Activated CD8-positive, alpha-beta memory T cell treated with anti-CD3 and anti-CD28 coated beads for 36 hours (primary cell): ENCODE data around the gene CAPN3. TPM values are rescaled to one million over a fixed set of nuclear protein-coding genes. Genes with fewer than 3 reads are reported as not detected.

Source experiments
- CTCF ChIA-PET: fragments of 350-600 bp; sonication (Branson Sonifier 250); formaldehyde crosslinking; loops from one replicate; lab custom pipeline; 2021; ENCODE audit warnings: antibody characterized with exemption; lab: Charles Lee
- POLR2A ChIA-PET: fragments of 350-600 bp; sonication (Branson Sonifier 250); formaldehyde crosslinking; loops from one replicate; lab custom pipeline; 2021; ENCODE audit warnings: antibody characterized with exemption; lab: Charles Lee
- total RNA-seq, 2 experiments: library from RNA; stranded (reverse); gene quantifications; one replicate each; pipeline ENCODE4 v1.2.3, GENCODE V29; 2021

Gene CAPN3
- total RNA-seq, 2 experiments from 2014 or later = 2.5 to 3.2 TPM

DNA sequence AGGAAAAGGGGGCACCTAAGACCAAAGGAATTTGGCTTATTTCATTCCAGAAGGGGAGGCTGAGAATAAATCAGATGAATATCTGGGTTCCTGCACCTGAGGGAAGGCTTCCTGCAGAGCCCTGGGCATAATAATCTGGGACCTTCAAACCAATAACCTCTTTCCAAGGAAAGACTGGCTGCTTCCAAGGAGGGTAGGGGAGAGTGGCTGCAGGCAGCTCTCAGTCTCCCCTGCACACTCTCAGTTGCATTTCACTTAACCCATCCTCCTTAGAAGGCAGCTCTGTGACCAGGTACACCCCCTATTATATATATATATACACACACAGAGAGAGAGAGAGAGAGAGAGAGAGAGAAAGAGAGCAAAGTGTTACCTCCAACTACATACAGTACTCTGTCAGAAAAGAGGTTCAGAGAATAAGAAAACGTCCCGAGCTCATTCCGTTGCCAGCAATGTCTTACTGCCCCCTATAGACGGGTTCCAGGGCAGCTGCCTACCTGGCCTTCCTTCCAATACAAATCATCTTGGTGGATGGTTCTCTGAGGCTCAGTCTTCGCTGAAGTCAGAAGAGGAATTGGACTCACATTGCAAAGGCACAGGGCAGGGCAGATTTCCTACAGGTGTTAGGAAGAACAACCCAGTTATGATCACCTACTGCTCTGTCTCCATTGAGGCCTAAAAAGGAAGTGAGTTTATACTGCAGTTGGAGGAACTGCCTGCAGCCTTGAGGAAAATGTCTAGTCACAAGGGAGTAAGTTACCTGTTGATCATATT, 26.1 kb downstream of the CAPN3 start:
- ChIA-PET POLR2A (interaction anchor here (0.7 kb wide), 1 partner anchor 78 kb away, joined by 3 read pairs; no protein-coding TSS in a partner anchor), CTCF (no interaction called here)

DNA sequence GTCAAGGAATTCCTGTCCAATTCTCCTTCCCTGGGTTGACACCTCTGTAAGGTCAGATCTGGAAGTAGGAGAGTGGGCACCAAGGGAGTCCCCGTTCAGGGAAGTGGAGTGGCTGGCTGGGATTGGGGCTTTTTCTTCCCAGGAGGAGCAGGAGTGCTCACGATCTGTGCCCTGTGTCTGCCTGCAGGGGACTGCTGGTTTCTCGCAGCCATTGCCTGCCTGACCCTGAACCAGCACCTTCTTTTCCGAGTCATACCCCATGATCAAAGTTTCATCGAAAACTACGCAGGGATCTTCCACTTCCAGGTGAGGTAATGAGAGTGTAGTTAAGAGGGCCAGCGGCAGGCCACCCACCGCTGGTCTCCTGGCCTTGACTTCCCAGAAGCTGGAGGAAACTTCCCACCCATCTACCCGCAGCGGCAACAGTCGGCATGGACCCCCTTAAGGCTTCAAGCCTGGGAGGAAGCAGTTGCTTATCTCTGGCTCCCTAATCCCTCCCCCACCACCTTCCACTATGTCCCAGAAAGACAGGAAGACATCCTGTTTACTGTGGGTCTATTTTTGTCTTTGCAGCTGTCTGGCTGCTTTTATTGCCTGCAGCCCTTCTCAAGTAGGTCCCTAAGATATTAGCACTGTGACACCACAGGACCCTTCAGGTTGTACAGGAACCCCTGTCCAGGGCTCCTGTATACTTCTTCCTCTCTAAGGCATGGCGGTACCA, 26.8 kb downstream of the CAPN3 start:
- CTCF ChIA-PET = interaction anchor here (1.3 kb wide), 1 partner anchor 14 kb away, joined by 3 read pairs; no protein-coding TSS in a partner anchor
- POLR2A ChIA-PET = interaction anchor here (0.7 kb wide), 1 partner anchor 79 kb away, joined by 3 read pairs; no protein-coding TSS in a partner anchor

DNA sequence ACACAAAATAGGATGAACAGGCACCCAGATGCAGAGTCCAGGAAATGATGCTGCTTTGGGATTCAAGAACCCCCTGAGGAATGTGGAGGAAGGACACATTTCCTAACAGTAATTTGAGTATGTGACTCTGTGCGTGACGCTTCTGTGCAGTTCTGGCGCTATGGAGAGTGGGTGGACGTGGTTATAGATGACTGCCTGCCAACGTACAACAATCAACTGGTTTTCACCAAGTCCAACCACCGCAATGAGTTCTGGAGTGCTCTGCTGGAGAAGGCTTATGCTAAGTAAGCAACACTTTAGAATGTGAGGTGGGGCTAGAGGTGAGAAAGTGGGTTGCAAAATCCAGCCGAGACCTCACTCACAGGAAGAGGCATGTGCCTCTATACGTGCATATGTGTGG, 28.3 kb downstream of the CAPN3 start:
- ChIA-PET CTCF (interaction anchor here (1.3 kb wide), 1 partner anchor 12 kb away, joined by 3 read pairs; no protein-coding TSS in a partner anchor), POLR2A (no interaction called here)

DNA sequence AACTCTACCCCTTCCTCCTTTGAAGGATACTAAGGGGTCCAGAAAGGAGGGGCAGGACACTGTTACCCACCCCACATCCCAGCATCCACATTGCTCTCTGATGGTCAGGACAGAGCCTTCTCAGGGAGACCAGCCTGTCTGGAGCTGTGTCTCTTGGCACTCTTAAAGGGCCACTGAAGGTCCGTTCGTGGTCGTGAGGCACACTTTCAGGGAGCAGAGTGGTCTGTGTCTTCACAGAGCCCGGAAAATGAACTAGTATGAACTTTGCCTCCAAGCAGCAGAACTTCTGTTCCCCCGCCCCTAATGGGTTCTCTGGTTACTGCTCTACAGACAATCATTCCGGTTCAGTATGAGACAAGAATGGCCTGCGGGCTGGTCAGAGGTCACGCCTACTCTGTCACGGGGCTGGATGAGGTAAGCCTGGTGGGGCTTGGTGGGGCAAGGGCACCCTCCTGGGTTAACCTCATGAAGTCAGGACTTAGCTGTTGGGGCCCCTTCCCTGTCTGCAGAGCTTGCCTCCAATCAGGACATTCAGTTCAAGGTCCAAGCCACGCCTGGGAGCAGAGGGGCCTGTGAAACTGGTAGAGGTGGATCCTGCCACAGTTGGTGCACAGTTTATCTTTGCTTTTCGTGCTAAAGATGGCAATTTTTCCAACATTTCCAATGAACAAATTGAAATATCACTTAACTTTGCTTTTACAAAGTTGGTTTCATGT, 33.2 kb downstream of the CAPN3 start:
- ChIA-PET CTCF (no interaction called here), POLR2A (interaction anchor here (0.7 kb wide), 1 partner anchor 95 kb away, joined by 4 read pairs; no protein-coding TSS in a partner anchor)

DNA sequence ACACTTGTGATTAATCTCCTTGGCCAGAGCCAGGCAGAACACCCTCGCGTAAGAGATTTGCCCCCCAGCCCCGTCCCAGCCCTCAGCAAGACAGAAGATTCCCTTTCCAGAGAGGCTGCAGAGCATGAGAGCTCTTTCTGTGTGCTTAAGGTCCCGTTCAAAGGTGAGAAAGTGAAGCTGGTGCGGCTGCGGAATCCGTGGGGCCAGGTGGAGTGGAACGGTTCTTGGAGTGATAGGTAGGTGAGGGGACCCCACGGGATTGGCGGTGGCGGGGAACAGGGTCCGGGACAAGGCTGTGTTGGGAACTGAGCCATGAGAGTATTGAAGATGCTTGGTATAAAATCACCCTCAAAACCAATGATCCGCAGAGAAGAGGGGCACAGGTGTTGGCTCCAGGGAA, 34.8 kb downstream of the CAPN3 start:
- ChIA-PET CTCF (no interaction called here), POLR2A (no interaction called here)

DNA sequence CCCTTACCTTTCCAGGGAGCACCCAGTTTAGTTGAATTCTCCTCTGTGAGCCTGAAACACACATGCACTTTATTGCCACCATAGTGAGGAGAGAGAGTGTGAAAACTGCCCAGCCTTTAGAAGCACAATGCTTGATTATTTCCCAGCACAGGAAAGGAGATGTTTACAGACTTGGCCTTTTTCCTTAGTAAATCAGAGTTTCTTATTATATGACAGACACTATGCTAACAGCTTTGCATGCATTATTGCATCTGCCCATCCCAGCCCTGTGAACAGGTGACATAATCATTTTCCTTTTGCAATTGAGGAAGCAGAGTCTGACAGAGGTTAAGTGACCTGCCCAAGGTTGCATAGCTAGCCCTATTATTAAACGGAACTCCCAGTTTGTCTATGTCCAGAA, 36.5 kb downstream of the CAPN3 start:
- POLR2A ChIA-PET = no interaction called here
- CTCF ChIA-PET = no interaction called here

DNA sequence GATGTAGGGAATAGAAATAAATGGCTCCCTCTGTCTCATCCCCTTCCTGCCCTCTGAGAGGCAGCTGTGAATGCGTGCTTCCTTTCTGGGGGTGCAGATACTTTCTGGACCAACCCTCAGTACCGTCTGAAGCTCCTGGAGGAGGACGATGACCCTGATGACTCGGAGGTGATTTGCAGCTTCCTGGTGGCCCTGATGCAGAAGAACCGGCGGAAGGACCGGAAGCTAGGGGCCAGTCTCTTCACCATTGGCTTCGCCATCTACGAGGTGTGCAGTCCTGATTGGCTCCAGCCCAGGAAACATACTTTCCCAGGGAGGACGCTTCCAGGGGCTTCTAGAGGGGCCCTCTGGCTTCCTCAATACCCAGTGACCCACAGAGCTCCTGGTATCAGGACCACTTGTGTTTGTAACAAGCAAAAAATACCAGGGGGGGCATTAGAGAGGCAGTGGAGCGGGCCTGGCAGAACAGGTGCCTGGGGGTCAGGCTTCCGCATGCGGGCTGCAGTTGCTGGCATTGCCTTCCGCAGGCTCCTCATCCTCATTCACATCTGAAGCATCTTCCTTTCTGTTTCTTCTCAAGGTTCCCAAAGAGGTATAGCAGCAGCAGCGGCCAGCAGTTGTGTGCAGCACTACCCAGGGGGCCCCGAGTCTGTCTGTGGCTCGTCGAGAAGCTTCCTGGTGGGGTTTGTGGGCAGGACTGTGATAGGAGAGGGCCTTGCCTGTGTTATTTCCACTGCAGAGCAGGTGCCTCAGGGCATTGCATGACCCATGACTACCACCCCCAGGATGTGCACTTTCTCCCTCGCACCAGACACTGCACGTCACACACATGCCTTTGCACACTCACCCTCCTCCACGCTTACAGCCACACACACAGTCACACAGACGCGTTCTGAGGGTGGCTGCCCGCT, 42.5 kb downstream of the CAPN3 start:
- ChIA-PET CTCF (no interaction called here), POLR2A (no interaction called here)

DNA sequence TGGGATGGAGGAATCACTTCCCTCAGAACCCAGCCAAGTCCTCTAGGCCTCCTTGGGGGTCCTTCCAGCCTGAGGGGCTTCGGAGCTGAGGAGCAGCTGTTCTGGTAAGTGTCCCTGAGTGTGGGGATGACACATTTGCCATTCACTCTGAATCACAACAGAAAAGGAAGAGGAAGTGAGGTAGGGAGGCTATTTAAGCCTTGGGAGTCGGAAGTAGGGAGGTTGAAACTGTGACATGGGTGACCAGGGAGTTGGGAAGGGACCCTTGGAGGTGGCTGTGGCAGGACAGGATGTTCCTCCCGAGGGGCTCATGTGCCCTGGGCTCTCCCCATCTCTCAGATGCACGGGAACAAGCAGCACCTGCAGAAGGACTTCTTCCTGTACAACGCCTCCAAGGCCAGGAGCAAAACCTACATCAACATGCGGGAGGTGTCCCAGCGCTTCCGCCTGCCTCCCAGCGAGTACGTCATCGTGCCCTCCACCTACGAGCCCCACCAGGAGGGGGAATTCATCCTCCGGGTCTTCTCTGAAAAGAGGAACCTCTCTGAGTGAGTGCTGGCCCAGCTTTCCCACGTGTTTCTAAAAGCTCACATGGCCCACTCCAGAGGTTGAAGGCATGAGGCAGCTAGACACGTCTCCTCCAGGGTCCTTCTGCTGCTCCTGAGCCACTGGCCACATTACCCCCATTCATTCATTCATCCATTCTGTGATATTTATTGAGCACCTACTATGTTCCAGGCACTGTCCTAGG, 43.3 kb downstream of the CAPN3 start:
- ChIA-PET POLR2A (no interaction called here), CTCF (no interaction called here)

DNA sequence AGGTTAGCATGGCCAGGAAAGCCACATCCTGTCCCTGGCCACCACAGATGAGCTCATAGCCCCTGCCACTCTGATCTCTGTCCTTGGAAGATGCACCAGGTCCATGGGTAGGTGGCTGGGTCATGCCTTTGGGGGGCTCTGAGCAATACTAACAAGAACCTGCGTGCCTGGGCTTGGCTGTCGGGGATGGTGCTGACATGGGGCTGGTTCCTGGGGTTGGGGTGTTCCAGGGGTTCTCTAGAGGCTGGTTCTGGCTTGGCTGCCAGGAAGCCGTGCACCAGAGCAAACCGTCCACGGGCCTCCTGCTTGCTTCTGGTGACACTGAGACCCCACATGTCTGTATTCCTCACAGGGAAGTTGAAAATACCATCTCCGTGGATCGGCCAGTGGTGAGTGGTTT, 44.1 kb downstream of the CAPN3 start:
- ChIA-PET CTCF (no interaction called here), POLR2A (no interaction called here)

DNA sequence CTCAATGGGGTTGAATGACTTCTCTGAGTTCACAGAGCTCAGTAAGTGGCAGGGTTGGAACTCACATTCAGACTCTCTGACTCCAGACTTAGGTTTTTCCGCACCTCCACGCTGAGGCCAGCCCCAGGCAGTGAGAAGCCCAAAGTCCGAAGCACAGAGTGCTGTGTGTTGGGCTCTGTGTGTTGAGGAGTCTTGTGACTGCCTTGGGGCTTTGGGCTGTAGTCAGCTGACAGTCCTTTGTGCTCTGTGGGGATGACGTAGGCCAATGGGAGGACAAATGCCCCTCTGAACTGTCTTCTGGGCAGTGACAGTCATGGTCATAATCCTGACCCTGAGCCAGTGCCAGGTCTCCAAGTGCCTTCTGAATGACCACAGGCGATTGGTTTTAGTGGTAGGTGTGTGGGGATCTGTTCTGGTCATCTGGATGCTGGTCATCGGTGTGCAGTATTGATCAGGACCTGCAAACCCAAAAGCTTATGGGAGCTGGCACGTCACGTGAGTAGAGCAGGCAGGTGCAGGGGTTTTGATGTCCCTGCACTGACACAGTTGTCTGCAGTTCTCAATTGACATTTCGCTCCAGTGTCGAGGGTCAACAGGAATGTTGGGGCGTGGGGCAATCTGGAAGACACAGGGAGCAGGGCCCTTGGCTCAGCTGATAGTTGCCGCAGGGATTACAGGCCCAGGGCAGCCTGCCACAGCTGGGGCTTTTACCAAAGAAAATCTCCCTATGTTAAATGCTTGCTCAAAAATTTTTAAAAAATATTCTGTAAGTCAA, 45.3 kb downstream of the CAPN3 start:
- CTCF ChIA-PET = no interaction called here
- POLR2A ChIA-PET = no interaction called here

DNA sequence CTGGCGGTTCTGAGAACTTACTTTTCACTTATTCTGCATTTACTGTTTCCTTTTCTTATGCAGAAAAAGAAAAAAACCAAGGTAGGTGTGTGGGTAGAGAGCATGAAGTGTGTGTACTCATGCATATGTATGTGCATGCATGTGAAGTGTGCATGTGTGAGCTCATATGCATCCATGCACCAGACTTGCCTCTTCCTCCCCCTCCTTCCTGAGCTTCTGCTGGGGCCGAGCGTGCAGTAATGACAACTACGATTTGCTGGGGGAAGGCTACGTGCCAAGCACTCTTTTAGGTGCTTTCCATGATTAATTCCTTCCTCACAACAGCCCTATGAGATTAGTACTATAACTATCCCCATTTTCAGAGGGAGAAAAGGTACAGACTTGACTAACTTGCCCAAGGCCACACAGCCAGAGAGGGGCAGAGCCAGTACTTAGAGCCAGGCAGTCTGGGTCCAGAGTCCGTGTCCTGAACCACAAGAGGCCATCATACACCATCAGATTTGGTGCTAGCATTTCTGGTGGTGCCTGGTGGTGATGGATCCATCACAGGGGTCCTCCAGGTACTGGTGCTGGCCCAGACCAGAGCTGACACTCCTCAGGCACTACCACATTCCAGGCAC, 46.7 kb downstream of the CAPN3 start:
- POLR2A ChIA-PET = no interaction called here
- CTCF ChIA-PET = no interaction called here

DNA sequence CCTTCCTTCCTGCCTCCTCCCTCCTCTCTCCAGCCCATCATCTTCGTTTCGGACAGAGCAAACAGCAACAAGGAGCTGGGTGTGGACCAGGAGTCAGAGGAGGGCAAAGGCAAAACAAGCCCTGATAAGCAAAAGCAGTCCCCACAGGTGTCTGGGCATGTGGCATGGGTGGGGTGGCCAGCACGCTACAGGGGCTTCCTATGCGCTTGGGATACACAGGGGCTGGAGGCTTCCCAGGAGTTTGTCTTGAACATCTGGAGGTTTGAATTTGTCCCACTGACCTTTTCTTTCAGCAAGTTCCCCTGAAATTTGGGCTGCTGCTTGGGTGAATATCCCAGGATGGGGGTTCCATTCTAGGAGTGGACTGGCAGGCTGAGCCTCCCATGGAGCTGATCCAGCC, 48.9 kb downstream of the CAPN3 start:
- CTCF ChIA-PET = no interaction called here
- POLR2A ChIA-PET = no interaction called here

DNA sequence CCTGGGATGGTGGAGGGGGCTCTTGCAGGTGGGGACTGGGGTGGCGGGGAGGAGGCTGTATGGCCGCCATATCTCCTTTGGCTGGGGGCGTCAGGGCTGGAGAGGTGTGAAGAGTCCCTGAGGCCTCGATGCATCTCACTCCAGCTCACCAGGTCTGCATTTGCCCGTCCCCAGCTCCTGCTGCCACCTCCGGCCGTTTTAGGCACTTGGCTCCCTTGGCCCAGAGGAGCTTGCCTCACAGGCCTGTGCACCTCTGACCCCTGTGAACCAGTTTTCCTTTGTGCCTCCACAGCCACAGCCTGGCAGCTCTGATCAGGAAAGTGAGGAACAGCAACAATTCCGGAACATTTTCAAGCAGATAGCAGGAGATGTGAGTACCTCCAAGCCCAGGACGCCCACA, 49.7 kb downstream of the CAPN3 start:
- ChIA-PET CTCF (no interaction called here), POLR2A (no interaction called here)

DNA sequence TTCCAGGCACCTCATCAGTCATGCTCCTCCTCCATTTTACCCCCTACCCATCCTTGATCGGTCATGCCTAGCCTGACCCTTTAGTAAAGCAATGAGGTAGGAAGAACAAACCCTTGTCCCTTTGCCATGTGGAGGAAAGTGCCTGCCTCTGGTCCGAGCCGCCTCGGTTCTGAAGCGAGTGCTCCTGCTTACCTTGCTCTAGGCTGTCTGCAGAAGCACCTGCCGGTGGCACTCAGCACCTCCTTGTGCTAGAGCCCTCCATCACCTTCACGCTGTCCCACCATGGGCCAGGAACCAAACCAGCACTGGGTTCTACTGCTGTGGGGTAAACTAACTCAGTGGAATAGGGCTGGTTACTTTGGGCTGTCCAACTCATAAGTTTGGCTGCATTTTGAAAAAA, 52.6 kb downstream of the CAPN3 start:
- CTCF ChIA-PET = no interaction called here

DNA sequence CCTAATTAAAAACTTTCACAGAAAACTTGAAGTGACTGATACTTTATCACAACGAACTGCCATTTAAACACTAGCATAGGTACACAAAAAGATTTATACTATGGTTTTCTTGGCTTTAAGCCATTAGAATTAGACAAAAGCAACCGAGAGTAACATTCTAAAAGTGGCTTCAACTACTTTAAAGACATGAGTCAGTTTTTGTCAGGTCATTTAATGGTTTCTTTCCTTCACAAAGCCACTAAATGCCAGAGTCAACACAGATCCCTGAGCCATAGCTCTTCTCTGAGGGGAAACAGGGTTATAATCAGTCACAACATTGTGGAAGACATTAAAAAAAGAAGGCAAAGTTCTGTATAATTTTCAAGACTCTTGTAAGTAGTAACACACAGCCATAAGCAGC, 54.6 kb downstream of the CAPN3 start:
- POLR2A ChIA-PET = no interaction called here
- CTCF ChIA-PET = no interaction called here

More for the DNA sequence above, 52.6 kb downstream of the CAPN3 start:
- POLR2A ChIA-PET = interaction anchor here (0.6 kb wide), 1 partner anchor 98 kb away, joined by 3 read pairs; no protein-coding TSS in a partner anchor

DNA sequence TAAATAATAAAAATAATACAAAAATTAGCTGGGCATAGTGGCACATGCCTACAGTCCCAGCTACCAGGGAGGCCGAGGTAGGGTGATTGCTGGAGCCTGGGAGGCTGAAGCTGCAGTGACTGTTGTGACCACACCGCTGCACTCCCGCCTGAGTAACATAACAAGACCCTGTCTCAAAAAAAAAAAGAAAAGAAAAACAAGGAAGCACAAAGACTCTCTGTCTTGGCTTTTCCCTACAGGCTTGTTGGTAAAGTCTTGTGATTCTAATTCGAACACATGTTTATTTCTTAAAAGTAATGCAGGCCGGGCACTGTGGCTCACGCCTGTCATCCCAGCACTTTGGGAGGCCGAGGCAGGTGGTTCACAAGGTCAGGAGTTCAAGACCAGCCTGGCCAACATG, 60.1 kb downstream of the CAPN3 start:
- ChIA-PET POLR2A (no interaction called here), CTCF (no interaction called here)

DNA sequence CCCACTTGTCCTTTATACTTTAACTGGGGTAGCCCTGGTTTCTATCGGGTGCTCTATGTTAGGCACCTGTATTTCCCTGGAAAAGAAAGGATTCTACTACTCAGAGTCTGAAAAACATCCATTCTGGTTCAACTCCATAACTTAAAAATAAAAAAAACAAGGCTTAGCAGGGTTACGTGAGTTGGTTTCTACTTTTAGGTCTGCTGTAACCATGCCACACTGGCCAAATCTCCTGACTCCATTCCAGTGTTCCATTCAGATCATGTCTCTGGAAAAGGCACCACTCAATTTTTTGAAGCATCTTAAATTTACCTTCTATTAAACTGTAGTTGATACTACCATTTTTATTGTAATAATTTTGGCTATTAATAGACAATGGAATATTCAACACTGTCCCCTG, 62.1 kb downstream of the CAPN3 start:
- ChIA-PET POLR2A (no interaction called here), CTCF (no interaction called here)
